NCI-H1417 (cell line): ENCODE measurements around the gene FOLR2.
A peak's percentile ranks its signal among the peaks of the same experiment; 100 is the strongest.
"Not testable (repeated sequence)": the region's sequence is repeated elsewhere in the genome, so short reads cannot be mapped to it uniquely, and the experiment has no call there.

Experiments
- DNase-seq, 3 experiments: peaks; one replicate each; lab custom pipeline; 2025; lab: John Stamatoyannopoulos, UW

FOLR2 gene

DNA sequence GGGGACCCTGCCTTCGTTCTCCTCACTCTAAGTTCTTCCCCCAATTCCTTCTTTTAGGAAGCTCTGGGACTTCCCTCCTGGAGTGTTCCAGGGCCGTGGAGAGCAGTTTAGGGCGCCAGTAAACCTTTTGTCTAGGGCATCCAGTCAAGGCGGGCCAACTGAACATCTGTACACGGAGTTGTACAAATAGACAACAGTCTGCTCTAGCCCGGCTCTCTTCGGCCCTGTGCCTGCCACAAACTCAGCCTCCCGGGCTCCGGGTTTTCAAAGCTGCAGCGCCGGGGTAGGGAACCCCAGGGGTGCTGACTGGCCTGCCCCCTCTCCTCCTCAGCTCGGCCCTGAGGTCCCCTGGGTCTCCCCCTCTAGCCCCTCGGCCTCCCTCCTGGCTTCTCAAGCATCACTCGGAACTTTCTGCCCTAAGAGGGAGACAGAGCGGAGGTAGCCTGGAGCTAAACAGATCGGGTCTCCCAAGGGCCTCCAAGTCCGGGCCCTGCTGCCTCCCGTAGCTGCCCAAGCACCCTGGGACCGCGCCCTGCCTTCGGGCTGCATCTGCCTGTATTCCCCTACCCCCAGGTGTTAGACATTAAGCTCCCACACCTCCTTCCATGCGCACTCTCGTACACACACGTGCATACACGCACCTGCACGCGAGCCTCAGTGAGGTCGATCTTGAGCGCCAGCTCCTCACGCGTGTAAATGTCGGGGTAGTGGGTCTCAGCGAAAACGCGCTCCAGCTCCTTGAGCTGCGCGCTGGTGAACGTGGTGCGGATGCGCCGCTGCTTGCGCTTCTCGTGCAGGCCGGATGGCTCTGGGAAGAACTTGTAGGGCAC is 24.1 kb downstream of the FOLR2 start:
- DNase-seq = peak in 2 of 3 experiments; percentile 48 to 51

DNA sequence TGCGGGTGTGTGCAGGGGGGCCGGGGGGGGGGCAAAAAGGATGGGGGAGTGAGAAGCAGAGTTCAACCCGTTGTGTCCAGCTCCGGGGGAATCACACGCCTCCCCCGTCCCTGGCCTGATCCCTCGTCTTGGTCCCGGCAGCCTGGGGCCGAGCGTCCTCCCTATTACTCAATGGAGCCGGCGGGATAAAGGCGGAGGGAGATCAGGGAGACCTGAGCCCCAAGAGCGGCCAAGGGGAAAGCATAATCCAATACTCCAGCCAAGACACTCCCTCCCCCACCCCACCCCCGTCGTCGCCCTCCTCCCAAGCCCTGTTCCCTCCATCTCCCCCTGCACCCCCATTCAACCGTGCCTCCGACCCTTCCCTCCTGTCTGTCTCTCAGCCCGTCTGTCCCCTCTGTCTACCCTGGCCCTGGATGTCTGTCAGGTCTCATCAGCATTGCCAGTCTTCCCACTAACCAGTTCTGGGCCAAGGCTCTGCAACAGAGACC is 24.7 kb downstream of the FOLR2 start:
- DNase-seq = no peak

DNA sequence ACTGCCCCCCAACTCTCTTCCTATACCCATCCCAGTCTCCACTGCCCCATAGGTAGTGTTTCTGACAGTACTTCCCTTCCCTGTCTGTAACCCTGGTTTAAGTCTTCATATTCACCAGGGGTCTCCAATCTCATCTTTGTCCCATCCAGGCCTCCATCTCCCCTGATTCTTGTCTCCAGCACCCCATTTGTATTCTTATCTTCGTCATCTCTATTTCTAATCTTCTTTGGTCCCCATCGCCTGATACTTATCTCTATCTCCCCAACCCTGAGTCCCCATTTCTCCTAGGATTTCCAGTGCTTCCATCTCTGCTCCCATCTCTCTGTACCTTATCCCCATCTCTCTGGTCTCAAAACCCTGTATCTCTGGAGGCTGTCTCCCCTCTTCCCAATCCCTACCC is 25.5 kb downstream of the FOLR2 start:
- no peak for DNase-seq

DNA sequence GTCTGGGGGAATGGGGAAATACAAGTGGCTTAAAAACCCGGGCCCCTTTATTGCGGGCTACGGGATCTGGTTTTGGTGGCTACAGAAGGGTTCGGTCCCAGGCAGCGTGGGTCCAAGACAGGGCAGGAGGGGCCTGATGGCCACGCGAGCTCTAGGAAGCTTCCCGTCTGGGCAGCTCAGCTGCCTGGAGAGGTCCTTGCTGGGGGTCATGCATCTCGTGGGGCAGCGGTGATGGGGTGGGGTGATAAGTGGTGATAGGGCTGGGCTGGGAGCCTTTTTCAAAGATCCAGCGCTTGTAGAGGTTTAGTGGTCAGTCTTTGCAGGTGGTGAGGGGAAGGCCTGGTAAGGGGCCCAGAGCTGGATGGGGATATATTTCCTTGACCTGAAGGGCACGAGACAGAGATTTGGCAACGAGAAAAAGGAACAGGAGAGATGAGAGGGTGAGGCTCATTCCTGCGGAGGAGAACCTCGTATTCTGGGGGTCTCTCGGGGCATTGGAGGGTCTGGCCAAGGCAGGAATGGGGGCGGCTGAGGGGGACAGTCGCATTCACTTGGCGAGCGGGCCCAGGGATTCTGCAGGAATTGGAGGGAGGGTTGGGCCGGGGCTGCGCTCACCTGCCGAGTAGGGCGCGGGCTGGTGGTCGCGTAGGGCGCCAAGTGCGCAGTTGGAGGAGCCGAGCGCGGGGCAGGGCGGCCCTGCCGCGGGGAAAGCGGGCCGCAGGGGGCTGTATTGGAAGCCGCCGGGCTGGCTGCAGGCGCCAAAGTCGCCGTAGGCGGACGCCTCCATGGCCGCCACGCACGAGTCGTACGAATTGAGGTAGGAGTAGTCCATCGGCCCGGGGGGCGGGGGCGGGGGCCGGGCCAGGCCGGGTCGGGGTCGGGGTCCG is 26.8 kb downstream of the FOLR2 start:
- no peak for DNase-seq

DNA sequence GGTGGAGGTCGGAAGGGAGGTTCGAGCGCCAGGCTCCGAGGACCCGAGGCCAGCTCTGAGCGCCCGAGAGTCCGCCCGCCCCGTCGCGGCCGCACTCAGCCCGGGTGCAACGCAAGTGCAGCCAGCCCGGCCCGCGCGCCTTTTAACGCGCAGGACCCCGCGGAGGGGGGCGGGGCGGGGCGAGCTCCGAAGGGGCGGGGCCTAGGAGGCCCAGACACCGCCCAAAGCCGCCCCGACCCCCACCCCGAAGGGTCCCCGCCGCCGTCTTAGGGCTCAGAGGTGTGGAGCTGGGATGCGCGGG is 27.4 kb downstream of the FOLR2 start, which contains the start of gene PHOX2A:
PHOX2A (minus strand) TSS at position 117 of the 301 bp plus-strand sequence. CDS start 172 bp downstream, outside the sequence.
- DNase-seq = no peak

DNA sequence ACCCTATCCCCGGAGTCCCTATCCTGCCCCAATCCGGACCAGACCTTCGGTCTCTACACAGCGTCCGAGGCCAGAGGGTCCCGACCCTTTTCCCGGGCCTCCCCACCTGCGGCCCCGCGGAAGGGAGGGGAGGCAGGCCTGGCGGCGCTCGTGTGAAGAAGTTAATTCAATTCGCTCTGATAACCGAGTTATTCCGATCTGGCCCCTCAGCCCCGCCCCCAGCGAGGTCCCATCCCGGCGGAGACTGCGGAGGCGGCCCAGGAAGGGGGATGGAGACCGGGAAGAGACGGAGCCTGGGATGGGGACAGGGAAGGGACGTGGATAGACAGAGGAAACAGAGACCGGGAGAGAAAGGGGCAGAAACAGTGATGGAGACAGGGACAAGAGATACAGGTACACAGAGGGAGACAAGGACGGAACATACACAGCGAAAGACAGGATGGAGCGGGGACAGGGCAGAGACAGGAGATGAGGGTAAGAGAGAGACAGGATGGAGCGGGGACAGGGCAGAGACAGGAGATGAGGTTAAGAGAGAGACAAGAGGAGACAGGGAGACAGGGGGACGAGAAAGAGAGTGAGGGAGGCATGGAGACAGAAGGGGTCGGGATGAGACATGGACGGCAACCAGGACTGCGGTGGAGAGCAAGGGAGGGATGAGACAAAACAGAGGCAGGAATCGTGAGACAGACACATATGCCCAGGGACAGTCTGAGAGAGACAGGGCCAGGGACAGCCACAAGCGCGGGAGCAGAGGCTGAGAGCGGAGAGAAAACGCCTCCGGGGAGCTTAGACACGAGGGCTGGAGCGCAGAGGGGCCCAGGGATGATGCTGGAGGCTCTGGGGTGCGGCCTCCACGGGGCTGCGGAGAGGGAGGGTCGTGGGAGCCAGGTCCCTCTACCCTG is 28.0 kb downstream of the FOLR2 start:
- no peak for DNase-seq

DNA sequence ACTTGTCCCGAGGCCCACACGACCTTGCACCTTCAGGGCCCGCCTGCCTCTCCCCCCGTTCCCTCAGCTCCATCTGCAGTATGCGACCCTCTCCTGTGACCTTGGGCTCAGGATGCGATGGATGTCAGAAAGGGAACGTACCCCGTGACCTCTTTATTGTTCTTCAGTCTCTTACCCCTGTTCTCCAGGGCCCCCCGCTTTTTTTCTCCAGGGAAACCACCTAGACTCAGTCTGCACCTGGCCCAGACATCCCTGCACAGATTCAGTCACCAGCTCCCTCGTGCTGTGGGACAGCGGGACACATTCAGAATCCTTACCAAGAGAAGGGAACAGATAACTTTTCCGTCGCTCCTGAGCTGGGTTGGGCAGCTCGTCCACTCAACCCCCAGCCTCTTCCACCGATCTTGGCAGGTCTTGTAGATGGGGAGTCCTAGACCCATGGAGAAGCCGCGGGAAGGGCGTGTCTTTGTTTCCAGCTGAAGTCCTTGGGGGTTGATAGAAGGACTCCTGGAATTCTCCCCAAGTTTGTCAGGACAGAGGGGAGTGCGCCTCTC is 28.7 kb downstream of the FOLR2 start:
- DNase-seq = no peak

DNA sequence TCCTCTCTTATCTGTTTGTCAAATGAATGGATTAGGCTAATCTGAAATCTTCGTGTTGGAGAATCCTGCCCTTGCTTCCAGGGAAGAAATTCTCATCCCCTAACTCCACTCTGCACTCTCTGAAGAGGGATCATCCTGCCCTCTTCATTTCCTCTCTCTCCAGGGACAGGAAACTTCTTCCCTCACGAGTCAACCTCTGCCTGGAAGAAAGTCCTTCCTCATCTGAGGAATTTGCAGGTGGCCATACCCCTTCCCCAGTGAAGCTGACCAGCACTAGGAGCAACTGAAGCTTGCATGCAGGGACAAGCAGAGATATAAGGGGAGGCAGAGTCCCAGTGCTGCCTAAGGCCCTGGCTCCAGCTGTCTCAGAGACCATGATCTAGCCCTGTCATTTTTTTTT is 31.0 kb downstream of the FOLR2 start:
- no peak for DNase-seq

DNA sequence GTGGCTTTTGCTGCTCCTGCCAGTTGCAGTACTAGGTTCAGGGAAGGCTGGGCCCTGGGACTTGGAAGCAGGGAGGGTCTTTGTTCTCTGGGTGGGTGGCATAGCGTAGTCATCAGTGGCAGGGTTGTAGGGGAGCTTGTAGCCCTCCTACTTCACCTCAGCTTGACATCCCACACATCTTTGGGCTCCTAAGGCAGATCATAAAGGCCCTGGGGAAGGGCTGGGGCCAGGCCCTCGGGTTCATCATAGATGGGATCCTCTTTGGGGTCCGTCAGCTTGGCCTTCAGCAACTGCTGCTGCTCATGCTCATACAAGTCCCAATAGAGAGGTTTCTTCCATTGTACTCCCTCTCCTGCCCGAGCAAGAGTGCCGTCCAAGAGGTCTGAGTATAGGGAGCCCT is 33.4 kb downstream of the FOLR2 start:
- no peak for DNase-seq

DNA sequence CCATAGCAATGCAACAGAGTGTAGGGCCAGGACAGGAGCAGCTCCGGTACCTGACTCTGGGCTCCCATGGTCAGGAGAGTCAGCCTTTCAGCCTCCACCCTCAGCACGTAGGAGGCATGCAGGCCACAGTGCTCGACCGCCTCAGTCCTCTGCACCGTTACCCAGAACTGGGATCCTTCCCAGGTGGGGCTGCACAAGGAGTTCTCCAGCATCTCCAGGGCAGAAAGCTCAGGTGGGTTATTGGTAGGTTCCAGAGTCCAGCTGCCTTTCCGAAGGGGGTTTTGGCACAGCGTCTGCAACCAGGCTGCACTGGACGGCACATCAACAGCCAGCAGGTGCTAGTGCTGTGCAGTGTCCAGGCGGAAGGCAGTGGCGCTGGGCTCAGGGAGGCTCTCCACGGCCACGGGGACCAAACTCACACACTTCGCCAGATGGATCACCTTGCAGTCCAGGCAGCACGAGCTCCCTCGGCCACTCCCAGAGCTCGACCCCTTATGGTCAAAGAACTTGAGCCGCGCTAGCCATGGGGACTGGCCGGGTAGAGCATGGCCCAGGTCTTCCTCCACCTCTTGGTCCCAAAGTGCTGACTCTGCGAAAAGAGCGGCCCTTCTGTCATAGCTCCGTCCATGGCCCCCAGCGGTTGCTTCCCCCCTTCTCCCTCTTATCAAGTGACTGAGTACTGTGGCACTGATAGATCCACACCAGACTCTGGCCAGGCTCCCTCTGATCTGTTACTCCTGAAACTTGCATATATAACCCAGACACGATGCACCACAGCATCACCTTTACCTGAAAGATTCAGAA is 34.3 kb downstream of the FOLR2 start:
- DNase-seq = no peak

DNA sequence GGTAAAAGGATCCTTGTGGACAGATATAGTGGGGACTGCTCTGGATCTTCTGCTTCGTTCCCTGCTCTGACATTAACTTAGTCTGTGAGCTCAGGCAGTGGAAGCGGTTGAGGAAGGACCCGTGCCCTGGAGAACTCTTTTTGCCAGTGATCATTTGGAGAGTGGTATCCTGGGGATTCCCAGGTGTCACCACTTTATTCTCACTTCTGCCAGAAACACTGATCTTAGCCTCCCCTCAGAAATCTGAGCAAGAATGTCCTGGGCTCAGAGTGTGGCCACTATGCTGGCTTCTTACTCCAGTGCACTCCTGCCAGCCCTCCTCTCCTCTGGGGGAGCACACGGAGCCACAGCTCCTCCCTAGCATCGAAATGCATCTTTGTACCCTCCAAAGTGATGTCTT is 35.0 kb downstream of the FOLR2 start:
- DNase-seq = no peak

DNA sequence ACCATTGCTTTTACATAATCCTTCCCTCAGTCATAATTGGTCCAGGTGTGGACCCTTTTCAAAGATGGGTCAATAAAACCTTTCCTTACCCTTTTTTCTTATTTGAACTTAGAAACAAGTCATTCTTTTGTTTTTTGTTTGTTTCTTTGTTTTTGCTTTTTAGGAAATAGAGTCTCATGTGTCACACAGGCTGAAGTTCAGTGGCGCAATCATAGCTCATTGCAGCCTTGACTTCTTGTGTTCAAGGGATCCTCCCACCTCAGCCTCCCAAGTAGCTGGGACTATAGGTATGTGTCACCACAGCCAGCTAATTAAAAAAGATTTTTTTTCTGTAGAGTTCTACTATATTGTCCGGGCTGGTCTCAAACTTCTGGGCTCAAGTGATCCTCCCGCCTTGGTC is 36.8 kb downstream of the FOLR2 start:
- no peak for DNase-seq

DNA sequence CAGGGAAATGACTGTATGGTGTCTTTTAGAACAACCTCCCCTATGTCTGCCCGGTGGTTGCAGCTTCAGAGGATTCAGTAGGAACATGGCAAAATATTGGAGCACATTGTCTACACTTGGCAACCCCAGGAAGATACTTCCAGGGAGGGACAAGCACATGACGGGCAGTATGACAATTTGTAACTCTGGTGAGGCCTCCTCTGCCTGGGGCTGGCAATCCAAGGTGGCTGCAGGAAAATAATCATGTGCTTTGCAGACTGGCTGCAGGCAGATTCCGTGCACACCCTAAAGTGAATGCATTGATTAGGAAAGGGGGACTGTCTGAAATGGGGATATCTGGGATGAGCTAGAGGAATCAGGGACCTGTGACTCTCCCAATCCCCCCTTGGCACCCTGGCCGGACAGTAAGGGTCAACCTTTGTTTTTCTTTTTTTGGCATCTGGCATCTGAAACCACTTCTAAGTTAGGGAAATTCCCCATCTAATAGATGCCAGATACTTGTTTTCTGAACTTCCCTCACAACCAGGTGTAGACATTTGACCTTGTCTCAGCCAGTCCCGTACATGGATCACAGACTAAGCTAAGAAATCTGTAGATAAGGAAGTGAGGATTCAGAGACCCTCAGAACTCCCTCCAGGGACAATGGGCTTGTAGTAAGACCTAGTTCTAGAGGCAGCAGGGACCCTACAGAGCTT is 37.9 kb downstream of the FOLR2 start:
- no peak for DNase-seq

DNA sequence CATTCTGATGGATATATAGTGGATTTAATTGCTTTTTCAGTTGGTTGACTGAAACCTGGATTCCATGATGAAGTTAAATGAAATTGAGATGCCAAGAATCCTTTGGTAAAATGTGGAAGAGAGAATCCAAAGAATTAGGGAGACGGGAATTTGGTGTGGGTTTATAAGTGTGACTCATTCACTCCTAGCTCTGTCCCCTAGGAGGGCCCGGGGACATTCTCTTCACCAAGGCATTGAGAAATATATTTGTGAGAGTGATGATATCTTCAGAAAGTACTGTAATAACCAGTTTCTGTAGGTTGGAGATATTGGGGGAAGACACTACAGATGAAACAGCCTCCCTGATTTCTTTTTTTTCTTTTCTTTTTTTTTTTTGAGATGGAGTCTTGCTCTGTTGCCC is 41.0 kb downstream of the FOLR2 start:
- DNase-seq = no peak

DNA sequence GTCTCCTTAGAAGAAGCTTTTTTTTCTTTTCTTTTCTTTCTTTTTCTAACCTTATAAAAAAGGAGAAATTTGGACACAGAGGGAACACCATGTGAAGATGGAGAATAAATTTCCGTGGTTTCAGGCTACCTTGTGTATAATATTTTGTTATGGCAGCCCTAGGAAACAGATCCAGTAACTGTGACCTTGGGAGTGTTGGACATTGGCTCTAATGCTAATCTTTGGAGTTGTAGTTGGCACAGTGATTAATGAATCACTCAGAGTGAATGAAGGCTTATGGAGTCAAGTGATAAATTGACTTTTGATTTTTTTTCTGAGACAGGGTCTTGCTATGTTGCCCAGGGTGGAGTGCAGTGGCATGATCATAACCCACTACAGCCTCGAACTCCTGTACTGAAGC is 42.9 kb downstream of the FOLR2 start:
- DNase-seq = no peak

DNA sequence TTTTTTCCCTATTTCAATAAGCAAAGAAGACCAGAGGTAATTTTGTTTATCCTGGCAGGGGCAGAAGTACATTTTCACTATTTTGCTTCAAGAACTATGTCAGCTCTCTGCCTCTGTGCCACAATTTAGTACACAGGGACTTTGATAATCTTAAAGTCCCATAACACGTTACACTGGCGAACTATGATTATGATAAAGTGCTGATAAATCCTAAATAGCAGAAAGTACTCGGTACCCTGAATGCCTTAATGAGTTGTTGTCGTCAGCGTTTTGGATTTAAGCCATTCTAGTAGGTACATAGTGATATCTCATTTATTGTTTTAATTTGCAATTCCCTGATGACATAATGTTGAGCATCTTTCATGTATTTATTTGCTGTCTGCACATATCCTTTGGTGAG is 44.0 kb downstream of the FOLR2 start:
- no peak for DNase-seq

DNA sequence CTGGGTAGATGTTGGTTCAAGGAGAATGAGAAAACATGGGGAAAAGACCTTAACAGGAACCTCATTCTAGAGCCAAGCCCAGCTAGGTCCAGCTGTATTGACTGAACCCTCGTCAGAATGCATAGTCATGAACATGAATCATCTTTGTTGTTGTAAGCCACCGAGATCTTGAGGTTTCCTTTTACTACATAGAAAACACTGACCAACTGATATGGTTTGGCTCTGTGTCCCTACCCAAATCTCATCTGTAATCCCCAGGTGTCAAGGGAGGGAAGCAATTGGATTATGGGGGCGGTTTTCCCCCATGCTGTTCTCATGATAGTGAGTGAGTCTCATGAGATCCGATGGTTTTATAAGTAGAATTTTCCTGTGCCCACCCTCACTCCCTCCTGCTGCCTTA is 46.8 kb downstream of the FOLR2 start:
- DNase-seq = no peak

DNA sequence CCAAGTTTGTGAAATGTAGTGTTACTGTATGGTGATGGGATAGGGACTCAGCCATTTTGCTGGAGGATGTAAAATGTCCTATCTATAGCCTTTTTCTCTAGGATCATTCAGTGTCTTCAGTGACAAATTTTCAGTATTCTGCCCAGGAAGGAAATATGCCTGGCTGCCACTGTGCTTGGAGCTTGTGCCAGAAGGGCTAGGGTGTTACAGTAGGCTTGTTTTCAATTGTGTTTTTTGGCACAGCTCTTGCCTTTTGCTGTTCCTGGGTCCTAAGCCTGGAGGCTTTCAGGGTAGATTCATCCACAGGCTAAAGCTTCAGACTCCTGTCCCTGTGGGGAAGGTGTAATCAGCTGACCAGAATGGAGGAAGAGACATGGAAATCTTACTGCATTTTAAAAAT is 49.4 kb downstream of the FOLR2 start:
- DNase-seq = no peak

DNA sequence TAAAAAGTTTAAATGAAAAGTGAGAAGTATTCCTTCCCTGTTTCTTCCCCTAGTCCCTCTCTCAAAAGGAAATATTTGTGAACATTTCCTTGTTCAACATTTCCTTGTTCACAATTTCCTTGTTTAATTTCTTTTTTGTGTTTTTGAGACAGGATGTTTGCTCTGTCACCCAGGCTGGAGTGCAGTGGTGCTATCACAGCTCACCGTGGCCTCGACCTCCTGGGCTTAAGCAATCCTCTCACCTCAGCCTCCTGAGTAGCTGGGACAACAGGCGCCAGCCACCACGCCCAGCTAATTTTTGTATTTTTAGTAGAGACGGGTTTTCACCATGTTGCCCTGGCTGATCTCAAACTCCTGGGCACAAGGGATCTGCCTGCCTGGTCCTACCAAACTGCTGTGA is 50.4 kb downstream of the FOLR2 start:
- not testable (repeated sequence) for DNase-seq

DNA sequence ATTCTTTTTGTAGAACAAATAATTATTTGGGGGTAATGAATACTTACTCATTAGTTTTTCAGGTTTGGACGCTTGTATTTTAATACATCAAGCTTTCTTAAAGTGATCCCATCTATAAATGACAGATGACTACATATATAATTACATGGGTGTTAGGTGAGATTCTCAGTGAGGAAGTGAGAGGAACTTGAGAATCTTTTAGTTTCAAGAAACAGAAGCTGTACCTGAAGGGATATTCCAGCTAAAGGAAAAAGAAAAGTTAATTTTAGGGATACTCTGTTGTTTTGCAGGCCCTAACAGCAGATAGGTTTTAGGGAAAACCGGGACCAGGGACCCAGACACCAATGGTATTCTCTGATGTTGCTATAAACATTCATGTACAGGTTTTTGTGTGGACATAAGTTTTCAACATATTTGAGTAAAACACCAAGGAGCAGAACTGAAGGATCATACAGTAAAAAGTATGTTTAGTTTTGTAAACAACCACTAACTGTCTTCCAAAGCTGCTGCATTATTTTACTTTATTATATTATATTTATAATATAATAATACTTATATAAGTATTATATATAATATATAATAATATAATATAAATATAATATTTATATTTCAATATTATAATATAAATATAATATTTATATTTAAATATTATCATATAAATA is 51.5 kb downstream of the FOLR2 start:
- DNase-seq = peak in 1 of 3 experiments; percentile 43
